Mononuclear cell (primary cell): ENCODE data around the gene FAM131B. TPM values are rescaled to one million over a fixed set of nuclear protein-coding genes. Genes with fewer than 3 reads are reported as not detected.
A peak's percentile ranks its signal among the peaks of the same experiment; 100 is the strongest.
"Not testable (repeated sequence)": the region's sequence is repeated elsewhere in the genome, so short reads cannot be mapped to it uniquely, and the experiment has no call there.

Experiments used
- H3K27me3 ChIP-seq: 2 replicates; pipeline ENCODE4 v1.6.0; 2011; ENCODE audit warnings: low read length, control low read depth; ENCODE audit not compliant: insufficient read depth
- H3K4me1 ChIP-seq: 2 replicates; pipeline ENCODE4 v1.5.1; 2011; ENCODE audit warnings: mild to moderate bottlenecking, low read length, control low read depth; ENCODE audit not compliant: insufficient read depth
- H3K4me3 ChIP-seq: 2 replicates; pipeline ENCODE4 v1.5.1; 2011; ENCODE audit warnings: mild to moderate bottlenecking, low read length, moderate library complexity
- H3K9me3 ChIP-seq: 2 replicates; pipeline ENCODE4 v1.5.1; 2011; ENCODE audit warnings: low read depth, mild to moderate bottlenecking, control low read depth, low read length
- total RNA-seq: library from RNA; depleted of rRNA; stranded (reverse); fragments of >200 nt; gene quantifications from one replicate; pipeline ENCODE4 v1.2.3, GENCODE V29; 2012

The FAM131B gene
- 0.84 TPM for total RNA-seq

- H3K4me3 ChIP-seq: peak within 1 kb of the TSS; percentile 33
- H3K27me3 ChIP-seq: peaks cover 30% of the 10 kb centered on the region
- no peaks in the 10 kb centered on the region for H3K9me3 ChIP-seq
- H3K4me1 ChIP-seq: peaks cover 11% of the 10 kb centered on the region
Observed at GRCh38 chr7:143362131-143363015, at the start of gene FAM131B. TSS of gene FAM131B (minus strand) at chr7:143362713. CDS start at chr7:143362603, 110 bp downstream.

DNA sequence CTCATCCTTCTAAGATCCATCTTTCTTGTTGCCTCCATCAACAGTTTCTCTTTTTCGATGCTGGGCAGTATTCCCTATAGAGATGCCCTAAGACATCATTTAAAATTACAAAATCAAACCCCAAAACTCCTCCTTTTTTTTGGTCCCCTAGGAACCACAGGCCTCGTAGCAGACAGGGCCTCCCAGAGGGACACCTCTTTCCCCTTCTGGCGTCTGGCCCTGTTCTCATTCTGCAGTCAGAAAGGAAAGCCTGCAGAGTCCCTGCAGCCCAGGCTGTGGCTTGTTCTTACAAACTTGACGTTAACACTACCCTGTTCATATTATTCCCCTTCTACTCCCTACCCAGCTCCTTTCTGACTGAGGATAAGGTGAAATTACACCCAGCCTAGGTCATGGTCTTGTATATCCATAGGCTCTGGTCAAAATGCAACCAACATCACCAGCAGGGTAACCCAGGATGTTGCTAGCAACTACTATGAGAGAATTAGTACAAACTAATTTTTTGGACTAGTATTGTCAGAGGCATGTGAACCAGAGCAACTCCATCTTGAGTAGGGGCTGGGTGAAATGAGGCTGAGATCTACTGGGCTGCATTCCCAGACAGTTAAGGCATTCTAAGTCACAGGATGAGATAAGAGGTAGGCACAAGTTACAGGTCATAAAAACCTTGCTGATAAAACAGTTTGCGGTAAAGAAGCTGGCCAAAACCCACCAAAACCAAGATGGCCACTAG is 49.6 kb upstream of the FAM131B start:
- Histone ChIP-seq H3K4me1 (peaks cover 85% of the 10 kb centered on the region), H3K4me3 (no peak overlapping the region), H3K27me3 (no peaks in the 10 kb centered on the region), H3K9me3 (no peaks in the 10 kb centered on the region)

DNA sequence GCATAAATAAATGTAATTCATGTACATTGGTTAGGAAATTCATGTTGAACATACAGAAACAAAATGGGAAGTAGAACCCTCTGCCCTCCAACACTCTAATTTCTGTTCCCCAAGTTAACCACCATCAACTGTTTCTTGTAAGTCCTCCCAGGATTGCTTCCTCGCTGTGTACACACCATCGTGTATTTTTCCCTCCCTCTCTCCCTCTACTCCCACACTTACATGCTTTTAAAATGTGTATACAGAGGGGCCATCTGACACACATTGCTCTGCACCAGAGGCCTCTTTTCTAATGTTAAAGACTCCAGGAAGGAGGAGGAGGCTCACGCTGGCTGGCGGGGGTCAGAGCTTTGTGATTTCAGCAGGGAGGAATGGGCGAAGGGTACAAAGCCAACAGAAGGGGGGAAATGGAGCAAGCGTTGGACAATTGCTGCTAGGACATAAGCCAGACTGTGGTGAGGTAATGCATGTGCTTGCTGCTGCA is 48.0 kb upstream of the FAM131B start:
- H3K9me3 ChIP-seq: no peaks in the 10 kb centered on the region
- no peaks in the 10 kb centered on the region for H3K27me3 ChIP-seq
- H3K4me1 ChIP-seq: peaks cover 90% of the 10 kb centered on the region
- no peak overlapping the region for H3K4me3 ChIP-seq

DNA sequence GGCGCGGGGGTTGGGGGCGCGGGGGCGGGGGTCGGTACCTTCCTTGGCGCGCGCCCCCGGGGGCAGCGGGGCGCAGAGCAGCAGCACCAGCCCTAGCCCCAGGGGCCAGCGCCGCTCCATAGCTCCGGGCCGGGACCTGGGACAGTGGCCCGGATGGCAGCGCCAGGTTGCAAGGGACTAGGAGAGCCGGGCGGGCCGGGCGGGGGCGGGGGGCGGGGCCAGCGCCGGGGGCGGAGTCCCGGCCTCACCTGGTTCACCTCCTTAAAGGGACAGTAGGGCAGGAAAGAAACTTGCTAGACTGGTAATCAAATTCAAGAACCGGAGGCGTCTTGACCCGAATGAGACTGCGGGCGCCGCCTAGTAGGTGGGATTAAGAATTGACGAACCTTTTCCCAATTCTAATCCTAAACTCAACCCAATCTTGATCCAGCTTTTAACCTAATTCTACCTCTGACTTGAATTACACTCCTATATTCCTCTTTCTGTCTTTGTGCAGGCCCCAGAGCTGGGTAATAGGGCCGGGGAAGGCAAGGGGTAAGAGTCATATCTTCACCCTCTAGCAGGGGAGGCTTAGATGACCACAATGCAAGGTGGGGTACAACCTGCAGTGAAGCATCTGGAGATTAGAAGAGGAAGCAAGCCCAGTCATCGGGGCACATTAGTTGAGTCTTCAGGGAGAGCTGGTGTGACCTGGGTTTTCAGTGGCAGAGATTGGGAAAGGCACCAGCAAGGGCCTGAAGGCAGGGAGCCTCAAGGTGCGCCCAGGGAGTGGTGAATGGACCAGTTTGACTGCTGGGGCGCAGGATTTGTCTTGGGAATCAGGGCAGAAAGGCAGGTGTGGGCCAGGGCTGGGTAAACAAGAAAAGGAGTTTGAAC is 46.4 kb upstream of the FAM131B start, which contains the start of gene EPHA1:
Gene EPHA1, minus strand, starts transcription at position 171 of the 876 bp plus-strand sequence. Its CDS starts 51 bp downstream, at position 120.
- H3K27me3 ChIP-seq: no peaks in the 10 kb centered on the region
- no peaks in the 10 kb centered on the region for H3K9me3 ChIP-seq
- H3K4me3 ChIP-seq: peak within 1 kb of the TSS; percentile 36
- H3K4me1 ChIP-seq: peaks cover 77% of the 10 kb centered on the region

DNA sequence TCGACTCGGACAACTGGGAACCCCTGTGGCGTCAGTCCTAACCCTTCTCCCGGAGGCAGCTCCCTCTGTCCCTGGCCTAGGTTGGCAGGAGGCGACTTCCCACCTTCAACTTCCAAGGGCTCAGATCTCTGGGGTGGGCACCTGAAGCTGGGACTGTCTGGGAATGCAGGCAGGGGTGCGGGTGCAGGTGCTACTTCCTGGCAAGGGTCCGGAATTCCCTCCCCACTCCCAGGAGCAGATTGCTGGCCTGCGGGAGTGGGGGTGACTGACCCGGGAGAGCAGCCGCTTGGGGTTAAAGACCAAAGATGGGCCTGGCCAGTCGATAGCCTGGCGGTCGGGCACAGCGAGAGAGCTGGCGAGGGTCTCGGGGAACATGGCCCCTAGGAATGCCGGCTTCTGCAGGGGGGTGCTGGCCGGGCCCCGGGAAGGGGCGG is 45.8 kb upstream of the FAM131B start:
- H3K27me3 ChIP-seq: no peaks in the 10 kb centered on the region
- peaks cover 72% of the 10 kb centered on the region for H3K4me1 ChIP-seq
- peak overlapping the region; percentile 36 for H3K4me3 ChIP-seq

GRCh38 chr7:143407287-143408251 is 45.1 kb upstream of the FAM131B start:
- Histone ChIP-seq H3K9me3 (no peaks in the 10 kb centered on the region), H3K4me1 (peaks cover 65% of the 10 kb centered on the region), H3K27me3 (no peaks in the 10 kb centered on the region), H3K4me3 (peak overlapping the region; percentile 36)

More for the DNA sequence above, 45.8 kb upstream of the FAM131B start:
- H3K9me3 ChIP-seq: no peaks in the 10 kb centered on the region

DNA sequence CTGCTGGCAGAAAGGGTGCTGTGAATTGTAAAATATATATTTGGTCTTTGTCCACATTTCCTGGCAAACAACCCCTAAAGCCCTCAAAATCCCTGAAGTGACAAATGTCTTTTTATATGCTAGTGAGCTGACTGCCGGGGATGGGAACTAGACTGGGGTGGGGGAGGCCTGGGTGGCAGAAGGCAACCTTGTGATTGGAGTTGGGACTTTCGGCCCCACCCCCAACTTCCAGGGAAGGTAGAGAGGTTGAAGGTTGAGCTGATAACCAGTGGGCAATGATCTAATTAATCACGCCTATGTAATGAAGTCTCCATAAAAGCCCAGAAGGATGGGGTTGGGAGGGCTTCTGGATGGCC is 43.5 kb upstream of the FAM131B start:
- Histone ChIP-seq H3K9me3 (no peaks in the 10 kb centered on the region), H3K27me3 (no peaks in the 10 kb centered on the region), H3K4me3 (no peak overlapping the region), H3K4me1 (peaks cover 49% of the 10 kb centered on the region)

DNA sequence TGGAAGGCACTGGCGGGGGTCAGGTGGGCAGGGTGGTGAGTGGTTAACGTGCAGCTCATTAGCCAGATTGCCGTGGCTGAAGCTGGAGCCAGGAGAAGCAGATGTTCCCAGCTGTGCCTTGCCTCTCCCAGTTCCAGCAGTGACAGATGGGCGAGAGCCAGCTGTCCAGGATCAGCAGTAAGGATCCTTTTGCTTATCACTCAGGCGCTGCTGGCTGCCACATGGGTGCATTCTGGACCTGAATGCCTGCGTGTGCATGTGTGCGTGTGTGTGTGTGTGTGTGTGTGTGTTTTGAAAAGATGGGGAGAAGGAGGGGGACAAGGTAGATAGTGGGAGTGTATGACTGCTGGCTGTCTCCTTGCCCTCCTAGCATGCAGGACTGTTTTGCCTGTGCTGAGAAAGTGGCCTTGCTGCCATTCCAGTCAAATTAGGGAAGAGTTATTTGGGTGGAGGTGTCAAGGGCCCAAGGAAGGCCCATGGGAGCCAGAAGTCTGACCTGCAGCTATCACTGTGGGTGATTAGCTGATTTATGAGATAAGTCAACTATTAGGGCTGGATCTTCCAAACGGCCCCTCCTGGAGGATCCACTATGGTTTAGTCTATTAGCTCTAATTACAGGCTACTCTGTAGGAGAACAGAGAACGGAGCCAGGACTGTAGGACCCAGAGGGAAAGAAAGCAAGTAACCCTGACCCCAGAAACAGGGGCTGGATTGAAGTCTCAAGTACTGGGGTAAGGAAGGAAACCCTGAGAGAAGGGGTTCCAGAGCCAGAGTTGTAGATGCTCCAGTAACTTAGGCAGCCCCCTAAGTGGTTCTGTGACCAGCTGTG is 42.9 kb upstream of the FAM131B start:
- Histone ChIP-seq H3K4me1 (peaks cover 44% of the 10 kb centered on the region), H3K9me3 (no peaks in the 10 kb centered on the region), H3K27me3 (no peaks in the 10 kb centered on the region), H3K4me3 (no peak overlapping the region)

DNA sequence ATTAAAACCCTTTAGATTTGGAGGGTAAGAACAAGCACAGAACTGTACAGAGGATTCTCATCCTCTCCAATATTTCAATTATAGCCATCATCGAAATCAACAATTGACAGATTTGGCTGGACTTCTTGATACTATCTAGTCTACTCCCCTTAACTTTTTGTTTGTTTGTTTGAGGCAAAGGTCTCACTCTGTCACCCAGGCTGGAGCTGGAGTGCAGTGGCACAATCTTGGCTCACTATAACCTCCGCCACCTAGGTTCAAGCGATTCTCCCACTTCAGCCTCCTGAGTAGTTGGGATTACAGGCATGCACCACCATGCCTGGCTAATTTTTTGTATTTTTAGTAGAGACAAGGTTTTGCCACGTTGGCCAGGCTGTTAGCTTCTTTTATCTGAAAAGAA is 39.7 kb upstream of the FAM131B start:
- H3K4me1 ChIP-seq: peaks cover 18% of the 10 kb centered on the region
- not testable (repeated sequence) for H3K27me3 ChIP-seq, H3K9me3 ChIP-seq, H3K4me3 ChIP-seq

DNA sequence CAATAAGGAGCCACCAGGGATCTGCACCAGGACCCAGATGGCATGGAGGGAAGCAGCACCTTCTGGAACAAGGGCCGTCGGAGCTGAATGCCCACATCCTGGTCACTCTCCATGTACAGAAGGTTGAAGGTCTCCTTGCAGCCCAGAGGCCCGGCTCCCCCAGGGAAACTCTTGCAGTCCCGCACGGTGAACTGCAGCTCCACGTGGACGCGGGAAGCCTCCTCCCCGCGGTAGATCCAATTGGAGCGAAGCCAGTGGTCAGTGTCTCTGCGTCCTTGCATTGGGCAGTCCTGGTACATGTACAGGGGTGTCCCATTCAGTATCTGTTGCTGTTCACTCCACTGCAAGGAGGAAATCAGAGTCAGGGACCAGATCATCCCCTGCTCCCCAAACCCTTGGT is 38.8 kb upstream of the FAM131B start:
- H3K4me3 ChIP-seq: no peak overlapping the region

GRCh38 chr7:143399642-143400041 is 37.1 kb upstream of the FAM131B start:
- Histone ChIP-seq H3K4me1 (peaks cover 8% of the 10 kb centered on the region), H3K9me3 (no peaks in the 10 kb centered on the region), H3K27me3 (no peaks in the 10 kb centered on the region), H3K4me3 (no peak overlapping the region)

More for the DNA sequence above, 38.8 kb upstream of the FAM131B start:
- Histone ChIP-seq H3K4me1 (peaks cover 8% of the 10 kb centered on the region), H3K27me3 (no peaks in the 10 kb centered on the region), H3K9me3 (no peaks in the 10 kb centered on the region)

DNA sequence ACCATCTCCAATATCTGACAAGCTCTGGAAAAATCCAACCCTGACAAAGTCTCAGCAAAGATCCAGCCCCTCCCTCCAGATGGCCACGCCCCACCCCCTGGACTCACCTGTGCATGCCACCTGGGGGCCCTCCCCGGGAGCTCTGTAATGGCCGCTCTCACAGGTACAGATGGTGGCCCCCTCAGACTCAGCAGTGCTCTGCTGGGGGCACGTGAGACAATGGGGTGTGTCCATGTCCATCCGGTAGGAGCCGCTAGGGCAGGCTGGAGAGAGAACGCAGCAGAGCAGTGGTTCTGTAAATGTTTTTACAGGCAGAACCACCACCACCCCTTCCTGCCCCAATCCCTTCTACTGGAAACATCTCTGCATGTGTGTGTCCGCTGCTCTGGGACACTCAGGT is 36.6 kb upstream of the FAM131B start:
- H3K4me1 ChIP-seq: peaks cover 10% of the 10 kb centered on the region
- no peaks in the 10 kb centered on the region for H3K27me3 ChIP-seq
- no peaks in the 10 kb centered on the region for H3K9me3 ChIP-seq
- no peak overlapping the region for H3K4me3 ChIP-seq

GRCh38 chr7:143398616-143399015 is 36.1 kb upstream of the FAM131B start:
- H3K27me3 ChIP-seq: no peaks in the 10 kb centered on the region
- H3K4me1 ChIP-seq: peaks cover 10% of the 10 kb centered on the region
- H3K9me3 ChIP-seq: no peaks in the 10 kb centered on the region
- H3K4me3 ChIP-seq: no peak overlapping the region
